Nephron progenitor cell (in vitro differentiated cells): ENCODE measurements around the gene BCL2L1.

Source experiments
- DNase-seq: peaks from one replicate; pipeline ENCODE4 v3.0.0; 2021
- H3K27ac Mint-ChIP-seq: 2 replicates; pipeline ENCODE4 v1.8.0; 2021; ENCODE audit warnings: mild to moderate bottlenecking, moderate library complexity, mixed read lengths
- H3K27me3 Mint-ChIP-seq: 2 replicates; pipeline ENCODE4 v1.8.0; 2021; ENCODE audit warnings: mild to moderate bottlenecking, low read depth, mixed read lengths; ENCODE audit not compliant: poor library complexity
- H3K36me3 Mint-ChIP-seq: 2 replicates; pipeline ENCODE4 v1.8.0; 2021; ENCODE audit warnings: low read depth, mixed read lengths
- H3K4me1 Mint-ChIP-seq: 2 replicates; pipeline ENCODE4 v1.8.0; 2021; ENCODE audit warnings: mixed read lengths
- H3K4me3 Mint-ChIP-seq: 2 replicates; pipeline ENCODE4 v1.8.0; 2021; ENCODE audit warnings: mild to moderate bottlenecking, moderate library complexity, mixed read lengths
- H3K9me3 Mint-ChIP-seq: 2 replicates; pipeline ENCODE4 v1.8.0; 2021; ENCODE audit warnings: mild to moderate bottlenecking, moderate library complexity, mixed read lengths
- TF ChIP-seq, protein P1 (sequence below): fragments of 200-600 bp; sonication (generic); IDR thresholded peaks from 2 replicates; pipeline ENCODE4 v1.5.0; 2021; ENCODE audit warnings: antibody characterized with exemption

The BCL2L1 gene

DNA sequence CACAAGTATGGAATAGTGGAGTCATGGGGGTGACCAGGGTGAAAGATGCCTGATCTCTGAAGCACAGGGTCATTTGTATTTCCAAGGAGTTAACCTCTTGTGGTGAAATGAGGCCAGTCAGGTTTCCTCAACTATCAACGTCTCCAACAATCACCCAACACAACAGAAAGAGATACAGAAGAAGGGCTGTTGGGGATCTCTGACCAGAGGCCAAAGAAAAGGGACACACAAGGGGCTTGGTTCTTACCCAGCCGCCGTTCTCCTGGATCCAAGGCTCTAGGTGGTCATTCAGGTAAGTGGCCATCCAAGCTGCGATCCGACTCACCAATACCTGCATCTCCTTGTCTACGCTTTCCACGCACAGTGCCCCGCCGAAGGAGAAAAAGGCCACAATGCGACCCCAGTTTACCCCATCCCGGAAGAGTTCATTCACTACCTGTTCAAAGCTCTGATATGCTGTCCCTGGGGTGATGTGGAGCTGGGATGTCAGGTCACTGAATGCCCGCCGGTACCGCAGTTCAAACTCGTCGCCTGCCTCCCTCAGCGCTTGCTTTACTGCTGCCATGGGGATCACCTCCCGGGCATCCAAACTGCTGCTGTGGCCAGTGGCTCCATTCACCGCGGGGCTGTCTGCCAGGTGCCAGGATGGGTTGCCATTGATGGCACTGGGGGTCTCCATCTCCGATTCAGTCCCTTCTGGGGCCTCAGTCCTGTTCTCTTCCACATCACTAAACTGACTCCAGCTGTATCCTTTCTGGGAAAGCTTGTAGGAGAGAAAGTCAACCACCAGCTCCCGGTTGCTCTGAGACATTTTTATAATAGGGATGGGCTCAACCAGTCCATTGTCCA is 1.0 kb downstream of the BCL2L1 start:
- no peak for DNase-seq
- Mint-ChIP-seq H3K9me3 (no peaks in the 10 kb centered on the region), H3K27me3 (peaks cover 3% of the 10 kb centered on the region), H3K27ac (no peak overlapping the region), H3K4me3 (peak overlapping the region; percentile 88), H3K36me3 (peaks cover 35% of the 10 kb centered on the region), H3K4me1 (peaks cover 51% of the 10 kb centered on the region)
- TF ChIP-seq, protein P1, sequence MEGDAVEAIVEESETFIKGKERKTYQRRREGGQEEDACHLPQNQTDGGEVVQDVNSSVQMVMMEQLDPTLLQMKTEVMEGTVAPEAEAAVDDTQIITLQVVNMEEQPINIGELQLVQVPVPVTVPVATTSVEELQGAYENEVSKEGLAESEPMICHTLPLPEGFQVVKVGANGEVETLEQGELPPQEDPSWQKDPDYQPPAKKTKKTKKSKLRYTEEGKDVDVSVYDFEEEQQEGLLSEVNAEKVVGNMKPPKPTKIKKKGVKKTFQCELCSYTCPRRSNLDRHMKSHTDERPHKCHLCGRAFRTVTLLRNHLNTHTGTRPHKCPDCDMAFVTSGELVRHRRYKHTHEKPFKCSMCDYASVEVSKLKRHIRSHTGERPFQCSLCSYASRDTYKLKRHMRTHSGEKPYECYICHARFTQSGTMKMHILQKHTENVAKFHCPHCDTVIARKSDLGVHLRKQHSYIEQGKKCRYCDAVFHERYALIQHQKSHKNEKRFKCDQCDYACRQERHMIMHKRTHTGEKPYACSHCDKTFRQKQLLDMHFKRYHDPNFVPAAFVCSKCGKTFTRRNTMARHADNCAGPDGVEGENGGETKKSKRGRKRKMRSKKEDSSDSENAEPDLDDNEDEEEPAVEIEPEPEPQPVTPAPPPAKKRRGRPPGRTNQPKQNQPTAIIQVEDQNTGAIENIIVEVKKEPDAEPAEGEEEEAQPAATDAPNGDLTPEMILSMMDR = no peak

- Mint-ChIP-seq H3K4me3 (peak overlapping the region; percentile 88), H3K4me1 (peaks cover 60% of the 10 kb centered on the region), H3K27me3 (peaks cover 3% of the 10 kb centered on the region), H3K9me3 (no peaks in the 10 kb centered on the region), H3K36me3 (peaks cover 42% of the 10 kb centered on the region), H3K27ac (no peak overlapping the region)
- no peak for DNase-seq
- TF ChIP-seq, protein P1 = no peak
Measured at GRCh38 chr20:31720486-31721407, 1.9 kb downstream of the BCL2L1 start.

- H3K27me3 Mint-ChIP-seq = no peaks in the 10 kb centered on the region
- no peak overlapping the region for H3K27ac Mint-ChIP-seq
Measured at GRCh38 chr20:31719644-31720485, 2.8 kb downstream of the BCL2L1 start.

DNA sequence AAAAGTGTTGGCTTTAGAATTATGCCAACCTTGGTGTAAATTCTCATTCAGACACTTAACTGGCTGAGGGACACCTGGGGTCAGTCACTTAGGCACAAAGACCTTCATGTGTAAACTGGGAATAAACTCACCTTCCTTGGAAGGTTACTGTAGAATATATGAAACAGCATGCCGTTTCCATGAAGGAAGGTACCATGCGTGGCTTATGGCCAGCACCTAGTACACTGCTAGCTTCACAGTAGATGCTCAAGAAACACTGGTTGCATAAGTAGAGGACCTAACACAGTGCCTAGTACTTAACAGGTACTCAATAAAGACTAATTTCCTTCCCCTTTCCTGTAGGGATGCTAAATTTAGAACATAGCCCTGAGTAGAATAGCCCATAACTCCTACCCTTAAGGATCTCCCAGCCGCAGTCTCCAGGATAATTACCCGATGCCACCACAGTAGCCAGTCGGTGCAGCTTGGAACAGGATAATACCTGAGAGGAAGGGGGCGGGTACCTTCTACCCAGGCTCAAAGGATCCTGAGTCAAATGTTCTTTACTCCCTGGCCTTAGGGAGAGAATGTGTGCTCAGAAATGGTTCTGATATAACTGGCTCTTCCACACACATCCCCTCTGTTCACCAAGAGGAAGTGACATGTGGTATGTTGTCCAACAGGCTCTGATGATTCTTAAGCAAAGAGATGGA is 3.6 kb downstream of the BCL2L1 start:
- peaks cover 64% of the 10 kb centered on the region for H3K4me1 Mint-ChIP-seq
- TF ChIP-seq, protein P1 = no peak
- DNase-seq = no peak
- H3K9me3 Mint-ChIP-seq = no peaks in the 10 kb centered on the region
- H3K27ac Mint-ChIP-seq = no peak overlapping the region
- no peaks in the 10 kb centered on the region for H3K27me3 Mint-ChIP-seq
- H3K4me3 Mint-ChIP-seq = peak overlapping the region; percentile 61
- peaks cover 56% of the 10 kb centered on the region for H3K36me3 Mint-ChIP-seq

More at GRCh38 chr20:31719644-31720485, 2.8 kb downstream of the BCL2L1 start:
- H3K4me1 Mint-ChIP-seq = peaks cover 64% of the 10 kb centered on the region
- peaks cover 49% of the 10 kb centered on the region for H3K36me3 Mint-ChIP-seq
- TF ChIP-seq, protein P1 = no peak
- peak; percentile 29 for DNase-seq
- H3K9me3 Mint-ChIP-seq = no peaks in the 10 kb centered on the region
- H3K4me3 Mint-ChIP-seq = peak overlapping the region; percentile 88
